Thymus (tissue), 14 donors: Measurements from ENCODE around the gene SLAMF6. TPM values are rescaled to one million over a fixed set of nuclear protein-coding genes. Genes with fewer than 3 reads are reported as not detected.
"Not testable (repeated sequence)": the region's sequence is repeated elsewhere in the genome, so short reads cannot be mapped to it uniquely, and the experiment has no call there.

ENCODE experiments used
- DNase-seq, 9 donors: peaks; one replicate each; pipeline ENCODE4 v3.0.0-alpha.2; 2013; ENCODE audit warnings: low spot score in 9 of 9, low read depth in 6 of 9, missing footprints in 1 of 9
- H3K27ac ChIP-seq, 2 donors: one replicate each; pipeline ENCODE4 v1.5.1; 2013; ENCODE audit warnings: control low read depth in 1 of 2, low read depth in 1 of 2, low read length in 1 of 2, mild to moderate bottlenecking in 1 of 2, moderate library complexity in 1 of 2
- H3K27me3 ChIP-seq, 2 donors: one replicate each; pipeline ENCODE4 v1.5.1; 2013; ENCODE audit warnings: low read length in 1 of 2; ENCODE audit not compliant: control insufficient read depth in 2 of 2, insufficient read depth in 1 of 2
- H3K36me3 ChIP-seq, 2 donors: one replicate each; pipeline ENCODE4 v1.5.1; 2013; ENCODE audit warnings: low read length in 1 of 2, mild to moderate bottlenecking in 1 of 2, moderate library complexity in 1 of 2; ENCODE audit not compliant: control insufficient read depth in 2 of 2, insufficient read depth in 2 of 2
- H3K4me1 ChIP-seq, 2 donors: one replicate each; pipeline ENCODE4 v1.5.1; 2013; ENCODE audit warnings: low read length in 2 of 2; ENCODE audit not compliant: control insufficient read depth in 2 of 2, insufficient read depth in 2 of 2
- H3K4me3 ChIP-seq, 2 donors: one replicate each; pipeline ENCODE4 v1.5.1; 2013; ENCODE audit warnings: low read length in 2 of 2, control low read depth in 1 of 2, mild to moderate bottlenecking in 1 of 2
- H3K9me3 ChIP-seq, 2 donors: one replicate each; pipeline ENCODE4 v1.5.1; 2013; ENCODE audit warnings: low read length in 1 of 2, mild to moderate bottlenecking in 1 of 2; ENCODE audit not compliant: control insufficient read depth in 2 of 2, insufficient read depth in 1 of 2
- WGBS: extraction: QIAGEN DNeasy Blood & Tissue Kit; methylation state at CpG from one replicate; pipeline ENCODE4 v1.1.7; 2013; 5-methylcytosine and 5-hydroxymethylcytosine counted together
- long read RNA-seq, 10 donors: transcript quantifications; one replicate each; lab custom pipeline, GENCODE V29; 2026
- polyA plus RNA-seq: library from polyadenylated mRNA; stranded (reverse); fragments of 200-250 nt; gene quantifications from one replicate; pipeline ENCODE4 v1.2.3, GENCODE V29; 2013
- total RNA-seq: library from RNA; stranded (reverse); fragments of 120-200 nt; gene quantifications from one replicate; pipeline ENCODE4 v1.2.4, GENCODE V29; 2013
- donor health status: healthy.

The SLAMF6 gene
- total RNA-seq, result 11.5 TPM
- polyA plus RNA-seq, result 12.6 TPM
- long read RNA-seq, donor 1, partial matches to known transcripts, result 0 of 2 reads
- long read RNA-seq, donor 1, other reads (novel, unspliced or antisense), result 0 of 2 reads
- long read RNA-seq, donor 2, partial matches to known transcripts, result 0 of 1 reads
- long read RNA-seq, donor 2, other reads (novel, unspliced or antisense), result 0 of 1 reads
- long read RNA-seq, donor 3, partial matches to known transcripts, result 0 of 2 reads
- long read RNA-seq, donor 3, other reads (novel, unspliced or antisense), result 0 of 2 reads
- long read RNA-seq, donor 4, partial matches to known transcripts, result 0 of 1 reads
- long read RNA-seq, donor 4, other reads (novel, unspliced or antisense), result 0 of 1 reads
- long read RNA-seq, donor 5, partial matches to known transcripts, result 0 of 1 reads
- long read RNA-seq, donor 5, other reads (novel, unspliced or antisense), result 0 of 1 reads
- long read RNA-seq, donor 6, partial matches to known transcripts, result 0 of 2 reads
- long read RNA-seq, donor 6, other reads (novel, unspliced or antisense), result 0 of 2 reads
- long read RNA-seq, donor 7, partial matches to known transcripts, result 0 of 4 reads
- long read RNA-seq, donor 7, other reads (novel, unspliced or antisense), result 0 of 4 reads
- long read RNA-seq, donor 8, result 0 reads
- long read RNA-seq, donor 9, partial matches to known transcripts, result 0 of 1 reads
- long read RNA-seq, donor 9, other reads (novel, unspliced or antisense), result 0 of 1 reads
- long read RNA-seq, donor 10, partial matches to known transcripts, result 0 of 1 reads
- long read RNA-seq, donor 10, other reads (novel, unspliced or antisense), result 0 of 1 reads

DNA sequence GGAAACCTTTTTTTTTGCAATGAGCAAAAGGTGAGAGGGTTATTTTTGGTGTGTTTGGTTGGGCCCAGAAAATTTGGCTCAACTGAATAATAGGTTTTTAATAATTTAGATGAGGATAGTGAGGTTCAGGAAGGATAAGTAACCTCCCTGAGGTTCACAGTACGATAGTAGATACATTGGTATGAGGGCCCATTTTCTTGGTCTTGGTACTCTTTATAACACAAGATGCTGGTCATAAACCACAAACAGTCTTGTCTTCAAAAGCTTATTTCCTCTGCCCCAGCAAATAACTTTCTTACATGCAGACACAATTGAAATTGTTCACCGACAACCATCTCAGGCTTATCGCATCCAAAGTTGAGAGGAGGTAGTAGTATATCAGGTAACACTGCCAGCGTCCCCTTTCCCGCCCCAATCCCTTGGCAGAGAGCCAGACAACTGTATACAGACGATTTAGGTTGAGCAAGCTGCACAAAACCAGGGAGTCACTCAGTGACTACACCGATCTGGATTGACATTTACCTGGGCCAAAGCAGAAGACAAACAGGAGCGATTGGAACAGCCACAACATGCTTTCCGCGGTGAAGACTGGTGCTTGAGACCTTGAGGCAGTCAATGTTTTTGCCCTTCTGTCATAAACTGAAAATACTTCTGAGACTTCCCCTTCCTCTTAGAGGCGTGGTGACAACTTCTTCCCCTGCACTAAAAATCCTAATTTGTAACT is at the start of gene SLAMF6:
TSS of gene SLAMF6 (minus strand) at position 634 of the 724 bp plus-strand sequence. CDS start at position 571, 63 bp downstream.
- peak in 3 of 9 donors; percentile 41 to 71 (median 47) for DNase-seq
- H3K27ac ChIP-seq, result peak within 1 kb of the TSS; percentile 69 to 75
- WGBS, result 59% methylated on average over 11 of the region's 11 CpGs
- H3K4me3 ChIP-seq, result peak within 1 kb of the TSS; percentile 42 to 61
- H3K27me3 ChIP-seq, result no peaks in the 10 kb centered on the region
- H3K36me3 ChIP-seq, result no peaks in the 10 kb centered on the region
- peaks cover 25 to 33% of the 10 kb centered on the region in 2 donors for H3K4me1 ChIP-seq
- peaks cover 0 to 3% of the 10 kb centered on the region in 2 donors for H3K9me3 ChIP-seq

DNA sequence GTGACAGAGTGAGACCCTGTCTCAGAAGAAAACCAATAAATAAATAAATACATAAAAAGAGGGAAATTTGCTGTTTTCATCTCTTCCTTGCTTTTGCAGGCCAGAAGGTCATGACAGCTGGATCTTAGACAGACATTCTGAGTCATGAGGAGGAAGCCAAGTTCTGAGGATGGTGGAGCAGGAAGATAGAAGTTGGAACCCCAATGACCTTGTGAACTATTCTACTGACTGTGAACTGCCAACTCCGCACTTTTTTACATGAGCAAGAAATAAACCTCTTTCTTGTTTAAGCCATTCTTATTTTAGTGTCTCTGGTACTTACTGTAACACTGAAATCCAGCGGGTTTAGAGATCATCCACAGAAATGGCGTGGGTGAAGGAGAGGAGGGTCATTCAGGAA is 47.8 kb upstream of the SLAMF6 start:
- Histone ChIP-seq H3K4me3 (no peak overlapping the region), H3K27ac (peak overlapping the region in 1 of 2 donors; percentile 25), H3K27me3 (no peaks in the 10 kb centered on the region), H3K9me3 (no peaks in the 10 kb centered on the region), H3K36me3 (peaks cover 0 to 2% of the 10 kb centered on the region in 2 donors), H3K4me1 (peaks cover 65 to 73% of the 10 kb centered on the region in 2 donors)
- no peak for DNase-seq
- 98% methylated on average over 3 of the region's 3 CpGs for WGBS

DNA sequence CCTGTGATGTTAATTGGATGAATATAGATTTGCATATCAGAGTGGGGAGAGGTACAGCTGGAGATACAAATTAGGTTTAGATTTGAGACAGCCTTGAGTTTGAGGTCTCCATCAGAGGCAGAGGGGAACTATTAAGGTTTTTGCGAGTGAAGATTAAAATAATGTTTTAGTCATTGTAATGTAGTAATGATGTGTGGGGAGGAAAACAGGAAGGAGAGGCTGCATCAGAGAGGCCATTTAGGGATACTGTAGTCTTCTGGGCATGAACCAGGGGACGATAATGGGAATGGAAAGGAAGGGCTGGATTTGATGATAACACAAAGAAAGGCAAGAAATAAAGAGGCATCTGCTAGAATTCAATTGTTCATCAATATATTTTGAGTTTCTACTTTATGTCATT is 46.8 kb upstream of the SLAMF6 start:
- 91% methylated on average over 2 of the region's 2 CpGs for WGBS
- Histone ChIP-seq H3K27ac (peak overlapping the region; percentile 20 to 89), H3K27me3 (no peaks in the 10 kb centered on the region), H3K4me3 (no peak overlapping the region), H3K9me3 (no peaks in the 10 kb centered on the region), H3K4me1 (peaks cover 58 to 71% of the 10 kb centered on the region in 2 donors), H3K36me3 (peaks cover 0 to 2% of the 10 kb centered on the region in 2 donors)
- no peak for DNase-seq

DNA sequence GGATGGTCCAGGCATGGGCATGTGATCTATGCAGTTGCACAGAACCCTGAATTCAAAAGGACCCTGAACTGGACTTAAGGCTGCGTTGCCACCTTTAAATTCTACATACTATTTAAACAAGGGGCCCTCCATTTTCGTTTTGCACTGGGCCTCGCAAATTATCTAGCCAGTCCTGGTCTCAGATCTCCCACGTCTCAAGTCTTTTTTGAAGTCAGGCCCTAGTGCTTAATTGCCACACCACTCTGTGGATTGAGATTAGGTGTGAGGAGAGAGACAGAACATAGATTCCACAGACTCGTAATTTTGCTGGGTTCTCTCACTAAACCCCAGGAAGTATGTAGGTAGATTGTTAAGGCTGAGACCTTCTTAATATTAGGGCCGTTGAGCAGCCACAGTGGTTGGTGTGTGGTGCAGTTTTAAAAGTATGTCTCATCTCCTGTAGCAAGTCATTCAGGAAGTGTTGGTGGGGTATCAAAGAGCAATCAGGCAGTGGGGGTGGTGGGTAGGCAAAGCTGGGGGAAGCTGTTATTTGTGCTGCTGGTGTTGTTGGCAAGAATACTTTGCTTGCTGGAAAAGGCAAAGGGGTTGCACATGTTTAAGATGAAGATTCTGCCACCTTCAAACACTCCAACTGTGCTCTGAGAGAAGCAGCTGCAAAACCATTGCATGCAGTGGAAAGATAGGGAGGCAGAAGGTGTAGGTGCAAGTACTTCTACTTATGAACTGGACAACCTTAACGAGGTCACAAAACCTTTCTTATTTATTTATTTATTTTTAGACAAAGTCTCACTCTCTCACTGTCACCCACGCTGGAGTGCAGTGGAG is 45.0 kb upstream of the SLAMF6 start:
- Histone ChIP-seq H3K4me3 (no peak overlapping the region), H3K27me3 (no peaks in the 10 kb centered on the region), H3K9me3 (no peaks in the 10 kb centered on the region), H3K27ac (peak overlapping the region; percentile 89 to 92), H3K36me3 (peaks cover 4 to 8% of the 10 kb centered on the region in 2 donors), H3K4me1 (peaks cover 43 to 57% of the 10 kb centered on the region in 2 donors)
- peak; percentile 56 to 91 (median 74) for DNase-seq
- 12% methylated on average over 8 of the region's 8 CpGs for WGBS

DNA sequence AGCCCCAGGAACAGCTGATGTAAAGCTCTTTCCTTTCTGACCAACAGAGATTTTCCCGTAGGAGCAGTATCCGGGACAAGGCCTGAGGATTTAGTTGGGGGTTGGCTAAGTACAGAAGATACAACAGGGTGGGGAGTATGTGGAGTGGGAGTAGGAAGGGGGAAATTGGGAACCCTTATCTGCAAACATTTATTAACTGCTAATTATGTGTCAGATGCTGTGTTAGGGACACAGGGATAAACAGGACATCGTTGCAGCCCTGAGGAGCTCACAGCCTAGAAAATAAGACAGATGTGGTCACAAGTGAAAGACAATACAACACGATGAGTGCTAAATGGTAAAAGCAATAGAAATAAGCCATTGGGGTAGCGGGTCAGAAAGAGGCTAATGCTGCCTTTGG is 44.3 kb upstream of the SLAMF6 start:
- H3K4me1 ChIP-seq, result peaks cover 38 to 52% of the 10 kb centered on the region in 2 donors
- no peaks in the 10 kb centered on the region for H3K27me3 ChIP-seq
- peak overlapping the region; percentile 89 to 92 for H3K27ac ChIP-seq
- peaks cover 4 to 6% of the 10 kb centered on the region in 2 donors for H3K36me3 ChIP-seq
- H3K9me3 ChIP-seq, result no peaks in the 10 kb centered on the region
- DNase-seq, result no peak
- H3K4me3 ChIP-seq, result no peak overlapping the region
- WGBS, result 94% methylated on average over 5 of the region's 5 CpGs

DNA sequence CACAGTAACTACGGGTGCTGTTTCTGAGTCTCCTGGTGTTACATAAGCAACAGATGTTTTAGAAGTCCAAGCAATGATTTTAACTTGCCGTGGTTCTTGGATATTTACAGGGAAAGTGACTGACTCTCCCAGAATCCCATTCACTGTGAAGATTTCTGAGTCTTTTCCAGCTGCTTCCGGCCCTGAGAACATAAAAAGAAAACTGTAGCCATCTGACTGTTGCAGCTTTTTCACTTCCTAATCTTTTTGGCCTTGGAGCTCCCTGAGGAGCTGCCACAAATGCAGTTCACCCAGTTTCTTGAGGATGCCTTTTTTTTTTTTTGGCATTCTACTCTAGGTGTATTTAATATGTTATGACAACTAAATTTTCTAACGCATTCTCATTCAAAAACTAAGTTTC is 42.5 kb upstream of the SLAMF6 start:
- WGBS, result 93% methylated on average over 4 of the region's 4 CpGs
- Histone ChIP-seq H3K36me3 (peaks cover 4 to 6% of the 10 kb centered on the region in 2 donors), H3K4me3 (no peak overlapping the region), H3K27me3 (no peaks in the 10 kb centered on the region), H3K27ac (peak overlapping the region in 1 of 2 donors; percentile 33), H3K9me3 (no peaks in the 10 kb centered on the region), H3K4me1 (peaks cover 30 to 51% of the 10 kb centered on the region in 2 donors)
- no peak for DNase-seq

DNA sequence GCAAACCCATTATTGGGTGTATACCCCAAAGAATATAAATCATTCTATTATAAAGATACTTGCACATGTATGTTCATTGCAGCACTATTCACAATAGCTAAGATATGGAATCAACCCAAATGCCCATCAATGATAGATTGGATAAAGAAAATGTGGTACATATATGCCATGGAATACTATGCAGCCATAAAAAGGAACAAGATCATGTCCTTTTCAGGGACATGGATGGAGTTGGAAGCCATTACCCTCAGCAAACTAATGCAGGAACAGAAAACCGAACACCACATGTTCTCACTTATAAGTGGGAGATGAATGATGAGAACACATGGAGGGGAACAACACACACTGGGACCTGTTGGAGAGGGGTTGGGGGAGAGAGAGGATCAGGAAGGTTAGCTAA is 40.2 kb upstream of the SLAMF6 start:
- H3K4me1 ChIP-seq, result peaks cover 21 to 35% of the 10 kb centered on the region in 2 donors
- H3K36me3 ChIP-seq, H3K4me3 ChIP-seq, H3K27me3 ChIP-seq, H3K9me3 ChIP-seq, H3K27ac ChIP-seq, DNase-seq: not testable (repeated sequence)
- 97% methylated on average over 1 of the region's 1 CpG for WGBS

DNA sequence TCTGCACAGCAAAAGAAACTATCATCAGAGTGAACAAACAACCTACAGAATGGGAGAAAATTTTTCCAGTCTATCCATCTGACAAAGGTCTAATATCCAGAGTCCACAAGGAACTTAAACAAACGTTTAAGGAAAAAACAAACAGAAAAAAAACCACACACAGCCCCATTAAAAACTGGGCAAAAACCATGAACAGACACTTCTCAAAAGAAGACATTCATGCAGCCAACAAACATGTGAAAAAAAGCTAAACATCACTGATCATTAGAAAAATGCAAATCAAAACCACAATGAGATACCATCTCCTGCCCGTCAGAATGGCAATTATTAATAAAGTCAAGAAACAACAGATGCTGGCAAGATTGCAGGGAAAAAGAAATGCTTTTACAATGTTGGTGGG is 39.7 kb upstream of the SLAMF6 start:
- WGBS, result 93% methylated on average over 2 of the region's 2 CpGs
- H3K4me1 ChIP-seq, result peaks cover 20 to 35% of the 10 kb centered on the region in 2 donors
- H3K4me3 ChIP-seq, H3K36me3 ChIP-seq, H3K9me3 ChIP-seq, H3K27ac ChIP-seq, H3K27me3 ChIP-seq, DNase-seq: not testable (repeated sequence)
